ENCODE measurements around the gene IARS2. TPM values are rescaled to one million over a fixed set of nuclear protein-coding genes. Genes with fewer than 3 reads are reported as not detected.
A peak's percentile ranks its signal among the peaks of the same experiment; 100 is the strongest.

The IARS2 gene
- total and polyA plus RNA-seq, 11 donors, result 23.2 to 87.2 (median 78.2) TPM

- peaks cover 0 to 12% (median 0%) of the 10 kb centered on the region in 12 donors for H3K4me1 ChIP-seq
- TF ChIP-seq POLR2A (IDR thresholded peaks at IDR 0.05), result no peak
- no peak for TF ChIP-seq CTCF (IDR thresholded peaks at IDR 0.05)
- ATAC-seq, result no peak
- 86 to 92% (median 90%) methylated on average over 8 of the region's 8 CpGs for WGBS, 4 donors
- no peaks in the 10 kb centered on the region for H3K27me3 ChIP-seq
- peak overlapping the region in 5 of 12 donors; percentile 13 to 25 (median 21) for H3K27ac ChIP-seq
- H3K9me3 ChIP-seq, result no peaks in the 10 kb centered on the region
- intact Hi-C loops (cut with DNase I), result no loop called here
- peak overlapping the region in 1 of 12 donors; percentile 24 for H3K4me3 ChIP-seq
- H3K36me3 ChIP-seq, result peaks cover 0 to 51% (median 28%) of the 10 kb centered on the region in 9 donors
- no peak for DNase-seq
These were observed 28.0 kb downstream of the IARS2 start for GRCh38 chr1:220121791-220122530.

- H3K27ac ChIP-seq, result no peak overlapping the region
- ATAC-seq, result no peak
- H3K4me3 ChIP-seq, result no peak overlapping the region
- intact Hi-C loops (cut with DNase I), result no loop called here
- no peak for DNase-seq
- peaks cover 0 to 12% (median 0%) of the 10 kb centered on the region in 12 donors for H3K4me1 ChIP-seq
- peaks cover 0 to 51% (median 28%) of the 10 kb centered on the region in 9 donors for H3K36me3 ChIP-seq
- H3K9me3 ChIP-seq, result no peaks in the 10 kb centered on the region
- TF ChIP-seq CTCF (IDR thresholded peaks at IDR 0.05), result no peak
- TF ChIP-seq POLR2A (IDR thresholded peaks at IDR 0.05), result no peak
- H3K27me3 ChIP-seq, result no peaks in the 10 kb centered on the region
These were observed 29.1 kb downstream of the IARS2 start for GRCh38 chr1:220123066-220123465.

GRCh38 chr1:220123889-220124288 lies 30.0 kb downstream of the IARS2 start:
- TF ChIP-seq CTCF (IDR thresholded peaks at IDR 0.05) (peak in 4 of 12 donors; percentile 23 to 37 (median 30)), POLR2A (IDR thresholded peaks at IDR 0.05) (no peak)
- Histone ChIP-seq H3K36me3 (peaks cover 0 to 51% (median 36%) of the 10 kb centered on the region in 9 donors), H3K27ac (no peak overlapping the region), H3K9me3 (no peaks in the 10 kb centered on the region), H3K4me1 (peaks cover 0 to 12% (median 0%) of the 10 kb centered on the region in 12 donors), H3K27me3 (no peaks in the 10 kb centered on the region), H3K4me3 (no peak overlapping the region)
- DNase-seq (no peak), ATAC-seq (no peak)
- intact Hi-C loops (cut with DNase I), result no loop called here

GRCh38 chr1:220124542-220124941 lies 30.6 kb downstream of the IARS2 start:
- intact Hi-C loops (cut with DNase I), result no loop called here
- Histone ChIP-seq H3K4me3 (no peak overlapping the region), H3K9me3 (peaks cover 0 to 3% (median 0%) of the 10 kb centered on the region in 12 donors), H3K27me3 (no peaks in the 10 kb centered on the region), H3K27ac (no peak overlapping the region), H3K4me1 (peaks cover 0 to 12% (median 0%) of the 10 kb centered on the region in 12 donors), H3K36me3 (peaks cover 0 to 56% (median 43%) of the 10 kb centered on the region in 9 donors)
- ATAC-seq, result no peak
- WGBS, 4 donors, result 3 to 12% (median 11%) methylated on average over 1 of the region's 1 CpG
- TF ChIP-seq POLR2A (IDR thresholded peaks at IDR 0.05), result no peak
- no peak for TF ChIP-seq CTCF (IDR thresholded peaks at IDR 0.05)
- DNase-seq, result no peak
